GM13977 (cell line): ENCODE measurements around the gene TOMM7.
"Not testable (repeated sequence)": the region's sequence is repeated elsewhere in the genome, so short reads cannot be mapped to it uniquely, and the experiment has no call there.

Experiments used
- DNase-seq: peaks from one replicate; pipeline ENCODE4 v3.0.0; 2012; ENCODE audit warnings: low spot score
- CTCF ChIP-seq: IDR thresholded peaks from 2 replicates; pipeline ENCODE4 v1.5.1; 2012; ENCODE audit warnings: mild to moderate bottlenecking, control low read depth; ENCODE audit not compliant: insufficient read depth; ENCODE audit errors: extremely low read depth, missing control alignments
- in situ Hi-C: fragments of 300-500 bp; cut with MboI; formaldehyde crosslinking; loops from one replicate; pipeline ENCODE4 v1.12.0; 2022; ENCODE audit warnings: low sequenced_read_pairs, low pct_unique_long_range_greater_than_20kb, mixed read lengths, inconsistent platforms; ENCODE audit not compliant: unreplicated experiment

Gene TOMM7

GRCh38 chr7:22787951-22788350, 34.7 kb downstream of the TOMM7 start:
- DNase-seq = no peak

GRCh38 chr7:22786290-22786932, 36.2 kb downstream of the TOMM7 start:
- in situ Hi-C loops = no loop called here
- no peak for DNase-seq
- TF ChIP-seq CTCF = no peak

More at GRCh38 chr7:22787951-22788350, 34.7 kb downstream of the TOMM7 start:
- TF ChIP-seq CTCF = no peak
- in situ Hi-C loops = no loop called here

GRCh38 chr7:22784346-22784745, 38.3 kb downstream of the TOMM7 start:
- no peak for TF ChIP-seq CTCF
- in situ Hi-C loops = no loop called here
- no peak for DNase-seq

GRCh38 chr7:22783421-22783820, 39.2 kb downstream of the TOMM7 start:
- in situ Hi-C loops = no loop called here
- TF ChIP-seq CTCF = no peak
- DNase-seq = no peak

- in situ Hi-C loops = no loop called here
- DNase-seq = peak; percentile 80
- TF ChIP-seq CTCF = peak; percentile 92
These were observed 39.9 kb downstream of the TOMM7 start for GRCh38 chr7:22782616-22783232.

- no peak for DNase-seq
- no peak for TF ChIP-seq CTCF
- in situ Hi-C loops = no loop called here
These were observed 41.4 kb downstream of the TOMM7 start for GRCh38 chr7:22781230-22781711.

- in situ Hi-C loops, DNase-seq: not testable (repeated sequence)
These were observed 42.8 kb downstream of the TOMM7 start for GRCh38 chr7:22779730-22780323.
